PC-9 (cell line): ENCODE data around the gene CCDC68.

Source experiments
- CTCF ChIP-seq: fragments of 200-600 bp; sonication (generic); conservative IDR thresholded peaks from 2 replicates; pipeline ENCODE4 v1.6.1; 2017; ENCODE audit warnings: mixed run types, antibody characterized with exemption, mild to moderate bottlenecking, moderate library complexity
- EZH2 ChIP-seq: fragments of 200-600 bp; sonication (generic); IDR thresholded peaks from 2 replicates; pipeline ENCODE4 v1.8.0; 2017; ENCODE audit warnings: antibody characterized with exemption, low read depth

GRCh38 chr18:54981076-54981475, 21.8 kb upstream of the CCDC68 start:
- TF ChIP-seq EZH2 (no peak), CTCF (no peak)
